GM10266 (cell line): ENCODE results near the gene SHC3.

Experiments used
- DNase-seq: peaks from one replicate; pipeline ENCODE4 v3.0.0; 2012; ENCODE audit errors: extremely low spot score
- CTCF ChIP-seq: IDR thresholded peaks from 2 replicates; pipeline ENCODE4 v1.5.1; 2012; ENCODE audit warnings: mild to moderate bottlenecking, low read depth; ENCODE audit not compliant: control insufficient read depth, insufficient read depth; ENCODE audit errors: missing control alignments

The SHC3 gene

DNA sequence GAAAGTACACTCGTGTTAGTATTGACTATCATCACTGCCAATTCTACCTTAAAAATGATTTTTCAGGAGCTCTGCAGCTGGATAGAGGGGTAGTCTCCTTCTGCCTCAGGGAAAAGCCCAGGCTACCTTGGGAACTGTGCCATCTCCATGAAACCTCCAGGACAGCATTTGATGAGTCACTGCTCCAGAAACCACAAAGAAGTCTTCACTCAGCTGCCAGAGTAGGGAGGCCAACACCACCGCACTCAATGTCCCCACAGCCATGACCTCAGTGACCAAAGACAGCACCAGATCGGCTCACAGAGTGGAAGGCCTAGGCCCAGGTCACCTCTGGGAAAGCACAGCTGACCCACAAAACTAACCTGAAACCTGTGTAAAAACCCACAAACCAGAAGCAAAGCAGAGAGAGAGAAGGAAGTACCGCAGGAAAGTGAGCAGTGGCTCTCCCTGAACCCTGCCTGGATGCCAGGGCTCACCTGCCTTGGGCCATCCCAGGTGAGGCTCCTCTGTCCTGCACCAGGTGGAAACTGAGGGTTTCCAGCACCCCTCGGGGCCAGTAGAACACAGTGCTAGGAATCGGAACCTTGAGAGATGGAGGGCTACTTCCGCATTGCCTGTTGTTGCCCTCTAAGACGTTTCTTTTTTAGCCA lies 157.3 kb downstream of the SHC3 start:
- DNase-seq, result no peak
- TF ChIP-seq CTCF, result no peak

- DNase-seq, result no peak
- TF ChIP-seq CTCF, result no peak
These were observed 157.9 kb downstream of the SHC3 start for GRCh38 chr9:89020754-89021153.

- DNase-seq, result no peak
- TF ChIP-seq CTCF, result no peak
These were observed 163.3 kb downstream of the SHC3 start for GRCh38 chr9:89015336-89015735.

DNA sequence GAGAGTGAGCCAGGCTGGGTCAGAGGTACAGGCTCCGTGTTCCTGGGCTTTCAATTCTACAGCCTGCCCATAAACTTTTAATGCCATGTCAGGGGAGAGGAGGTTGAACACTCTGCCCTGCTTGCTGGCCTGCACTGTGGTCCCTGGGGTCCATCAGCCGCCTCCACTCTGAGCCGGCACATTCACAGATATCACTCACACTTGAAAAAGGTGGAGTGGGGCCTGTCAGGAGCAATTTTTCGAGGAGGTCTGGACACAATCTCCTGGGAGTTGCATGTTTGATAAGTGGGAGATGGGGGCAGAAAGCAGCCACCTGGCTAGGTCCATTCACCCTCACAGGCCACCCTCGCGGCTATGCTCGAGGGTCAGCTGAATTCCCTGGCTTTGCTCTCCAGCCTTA lies 164.5 kb downstream of the SHC3 start:
- TF ChIP-seq CTCF, result no peak
- no peak for DNase-seq

GRCh38 chr9:89013660-89014059 lies 165.0 kb downstream of the SHC3 start:
- no peak for TF ChIP-seq CTCF
- no peak for DNase-seq

DNA sequence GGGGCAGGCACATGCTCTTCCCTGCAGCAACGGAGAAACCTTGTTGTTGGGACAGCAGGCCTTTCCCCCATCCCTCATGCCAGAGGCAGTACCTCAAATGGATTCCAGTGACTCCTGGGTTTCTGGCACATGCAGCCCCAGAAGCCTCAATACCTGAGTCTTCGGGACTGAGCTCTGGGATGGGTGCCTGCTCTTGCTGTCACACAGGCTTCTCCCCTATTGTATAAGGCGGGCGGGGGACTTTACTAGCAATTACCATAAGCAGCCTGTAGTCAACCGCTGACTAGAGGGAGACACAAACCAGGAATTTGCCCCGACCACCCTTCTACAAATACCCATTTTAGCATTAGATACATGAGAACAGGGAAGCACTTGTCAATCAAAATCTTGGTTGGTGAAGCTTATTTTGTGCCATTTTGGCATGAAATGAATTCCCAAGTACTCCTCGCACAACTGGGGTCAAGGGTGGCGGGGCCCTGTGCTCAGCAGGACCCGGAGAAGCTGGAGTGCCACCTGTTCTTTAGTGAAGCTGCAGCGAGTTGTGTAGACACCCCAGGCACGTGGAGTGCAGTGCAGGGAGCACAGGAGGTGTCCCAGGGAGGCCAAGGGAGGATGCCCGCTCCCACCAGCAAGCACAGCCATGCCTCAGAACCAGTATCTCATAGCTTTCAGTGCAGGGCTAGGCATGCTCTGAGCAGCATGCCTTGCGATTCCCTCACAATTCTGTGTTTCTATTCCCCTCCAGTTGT lies 166.2 kb downstream of the SHC3 start:
- TF ChIP-seq CTCF, result no peak
- DNase-seq, result no peak

GRCh38 chr9:89011683-89012082 lies 166.9 kb downstream of the SHC3 start:
- no peak for TF ChIP-seq CTCF
- no peak for DNase-seq
